B cell (primary cell): ENCODE results near the gene DIP2B. TPM values are rescaled to one million over a fixed set of nuclear protein-coding genes. Genes with fewer than 3 reads are reported as not detected.

Experiments used
- ATAC-seq: fragments of 200-7000 bp; cut with Tn5 transposase; one replicate; pipeline ENCODE4 v1.10.0; 2021; ENCODE audit warnings: low read depth, mild to moderate bottlenecking, moderate number of reproducible peaks, moderate library complexity
- CTCF ChIA-PET: fragments of 350-600 bp; sonication (Branson Sonifier 250); formaldehyde crosslinking; loops from one replicate; lab custom pipeline; 2021; ENCODE audit warnings: antibody characterized with exemption, inconsistent platforms; lab: Charles Lee
- POLR2A ChIA-PET: fragments of 350-600 bp; sonication (Branson Sonifier 250); formaldehyde crosslinking; loops from one replicate; lab custom pipeline; 2021; ENCODE audit warnings: antibody characterized with exemption; lab: Charles Lee
- DNase-seq: peaks from one replicate; pipeline ENCODE4 v3.0.0; 2013
- H2AFZ ChIP-seq: 2 replicates; pipeline ENCODE4 v1.6.1; 2012; ENCODE audit warnings: mild to moderate bottlenecking, low read depth, low read length; ENCODE audit not compliant: insufficient read depth, poor library complexity, severe bottlenecking
- H3K27ac ChIP-seq, 2 donors: 1 replicate in 1 of 2; 2 replicates in 1 of 2; pipeline ENCODE4 v1.5.1; 2012 to 2013; ENCODE audit warnings: low read length in 2 of 2, mild to moderate bottlenecking in 2 of 2, moderate library complexity in 1 of 2
- H3K27me3 ChIP-seq, 4 experiments: fragments of 200-600 bp in 1 of 4; sonication (generic) in 1 of 4; replicated peaks in 1 of 4; 1 replicate in 2 of 4; 2 replicates in 2 of 4; pipeline versions ENCODE4 v1.6.1 to v1.7.0; 2013 to 2016; ENCODE audit warnings: low read length in 3 of 4, mild to moderate bottlenecking in 2 of 4, mixed read lengths in 1 of 4, moderate library complexity in 1 of 4; ENCODE audit not compliant: insufficient read depth in 4 of 4, control insufficient read depth in 3 of 4; ENCODE audit errors: control extremely low read depth in 1 of 4
- H3K36me3 ChIP-seq, 2 experiments: replicated peaks in 1 of 2; 1 replicate in 1 of 2; 2 replicates in 1 of 2; pipeline versions ENCODE4 v1.6.1 to v1.7.1; 2013; ENCODE audit warnings: low read length in 1 of 2; ENCODE audit not compliant: insufficient read depth in 2 of 2, control insufficient read depth in 1 of 2; ENCODE audit errors: control extremely low read depth in 1 of 2, extremely low read depth in 1 of 2
- H3K4me1 ChIP-seq, 2 donors: fragments of 200-600 bp in 1 of 2; sonication (generic) in 1 of 2; 1 replicate in 1 of 2; 2 replicates in 1 of 2; pipeline versions ENCODE4 v1.5.1 to v1.6.1; 2013 to 2017; ENCODE audit warnings: low read length in 2 of 2; ENCODE audit not compliant: control insufficient read depth in 2 of 2, insufficient read depth in 2 of 2
- H3K4me2 ChIP-seq: replicated peaks from 2 replicates; pipeline ENCODE3; 2012; ENCODE audit warnings: mild to moderate bottlenecking, low read depth, low read length; ENCODE audit not compliant: poor library complexity, severe bottlenecking
- H3K4me3 ChIP-seq, 5 experiments: fragments of 200-600 bp in 1 of 5; sonication (generic) in 1 of 5; 1 replicate in 3 of 5; 2 replicates in 2 of 5; pipeline versions ENCODE4 v1.5.1 to v1.7.0; 2011 to 2016; ENCODE audit warnings: low read length in 4 of 5, mild to moderate bottlenecking in 4 of 5, low read depth in 2 of 5, control low read depth in 1 of 5, moderate library complexity in 1 of 5; ENCODE audit not compliant: insufficient read depth in 1 of 5; ENCODE audit errors: control extremely low read depth in 1 of 5, extremely low read depth in 1 of 5
- H3K79me2 ChIP-seq: fragments of 200-600 bp; sonication (generic); one replicate; pipeline ENCODE4 v1.6.0; 2016; ENCODE audit warnings: low read length; ENCODE audit not compliant: control insufficient read depth, insufficient read depth
- H3K9ac ChIP-seq: fragments of 200-600 bp; sonication (generic); 2 replicates; pipeline ENCODE4 v1.6.1; 2017; ENCODE audit warnings: mild to moderate bottlenecking, low read length, moderate library complexity
- H3K9me3 ChIP-seq, 3 donors: one replicate each; pipeline versions ENCODE4 v1.6.1 to v1.7.1; 2013; ENCODE audit warnings: low read length in 2 of 3; ENCODE audit not compliant: control insufficient read depth in 2 of 3, insufficient read depth in 1 of 3; ENCODE audit errors: control extremely low read depth in 1 of 3
- H4K20me1 ChIP-seq: 2 replicates; pipeline ENCODE4 v1.6.0; 2012; ENCODE audit warnings: mild to moderate bottlenecking, low read length; ENCODE audit not compliant: insufficient read depth, control insufficient read depth, poor library complexity, severe bottlenecking
- H3K27ac Mint-ChIP-seq: one replicate; pipeline ENCODE4 v1.8.0; 2021; ENCODE audit warnings: mixed read lengths
- H3K27me3 Mint-ChIP-seq: one replicate; pipeline ENCODE4 v1.8.0; 2021; ENCODE audit warnings: mixed read lengths
- H3K4me1 Mint-ChIP-seq: one replicate; pipeline ENCODE4 v1.8.0; 2021; ENCODE audit warnings: mixed read lengths
- H3K4me3 Mint-ChIP-seq: one replicate; pipeline ENCODE4 v1.8.0; 2021; ENCODE audit warnings: mixed read lengths
- H3K9me3 Mint-ChIP-seq: one replicate; pipeline ENCODE4 v1.8.0; 2022; ENCODE audit warnings: mixed read lengths; ENCODE audit not compliant: insufficient read depth
- CTCF ChIP-seq: fragments of 200-600 bp; IDR thresholded peaks from one replicate; pipeline ENCODE4 v1.8.0; 2022; ENCODE audit warnings: antibody characterized with exemption, mild to moderate bottlenecking
- EZH2 ChIP-seq: IDR thresholded peaks from 2 replicates; pipeline ENCODE4 v1.6.1; 2012; ENCODE audit warnings: borderline replicate concordance, low read depth, mild to moderate bottlenecking, moderate library complexity, low read length; ENCODE audit not compliant: insufficient read depth, poor library complexity, severe bottlenecking
- WGBS: methylation state at CpG from one replicate; pipeline ENCODE4 v1.1.5; 2013; ENCODE audit warnings: missing lambda C conversion rate; ENCODE audit not compliant: insufficient coverage; 5-methylcytosine and 5-hydroxymethylcytosine counted together
- intact Hi-C: fragments of 100-400 bp; cut with micrococcal nuclease; formaldehyde crosslinking; loops from one replicate; pipeline ENCODE4 v1.10.0; 2022
- polyA plus RNA-seq: library from polyadenylated mRNA; depleted of rRNA; stranded (reverse); fragments of >200 nt; gene quantifications from 2 replicates; pipeline ENCODE4 v1.2.3, GENCODE V29; 2012
- total RNA-seq, 2 donors: library from RNA; stranded (reverse); fragments of 120-200 nt in 1 of 2; gene quantifications; 1 replicate in 1 of 2; 2 replicates in 1 of 2; pipeline versions ENCODE4 v1.2.3 to v1.2.4, GENCODE V29; 2013 to 2022

Gene DIP2B
- total and polyA plus RNA-seq, 2 donors (not counting 1 experiment from before 2014, with no cell fraction given) = 16.4 to 38.8 TPM

GRCh38 chr12:50720501-50720900 lies 215.7 kb downstream of the DIP2B start:
- Histone ChIP-seq H3K79me2 (no peaks in the 10 kb centered on the region), H3K27me3 (no peaks in the 10 kb centered on the region), H3K9me3 (no peaks in the 10 kb centered on the region), H3K4me1 (peaks cover 0 to 8% of the 10 kb centered on the region in 2 donors), H3K27ac (no peak overlapping the region), H3K9ac (no peak overlapping the region), H3K36me3 (peaks cover 8 to 75% of the 10 kb centered on the region in 2 experiments), H3K4me2 (no peak overlapping the region), H4K20me1 (no peaks in the 10 kb centered on the region), H2AFZ (no peak overlapping the region), H3K4me3 (no peak overlapping the region)
- DNase-seq (no peak), ATAC-seq (no peak)
- H3K27ac Mint-ChIP-seq = no peak overlapping the region
- intact Hi-C loops = no loop called here
- CTCF ChIA-PET = no interaction called here
- H3K4me3 Mint-ChIP-seq = no peak overlapping the region
- WGBS = no CpG with 5 or more reads among the region's 5 CpGs
- H3K9me3 Mint-ChIP-seq = no peaks in the 10 kb centered on the region
- no peaks in the 10 kb centered on the region for H3K27me3 Mint-ChIP-seq
- H3K4me1 Mint-ChIP-seq = peaks cover 12% of the 10 kb centered on the region
- TF ChIP-seq CTCF = no peak
- no peak for TF ChIP-seq EZH2
- POLR2A ChIA-PET = no interaction called here

GRCh38 chr12:50723865-50724264 lies 219.1 kb downstream of the DIP2B start:
- H3K27me3 Mint-ChIP-seq = no peaks in the 10 kb centered on the region
- Histone ChIP-seq H3K4me1 (peaks cover 0 to 8% of the 10 kb centered on the region in 2 donors), H3K4me2 (no peak overlapping the region), H3K27me3 (no peaks in the 10 kb centered on the region), H4K20me1 (no peaks in the 10 kb centered on the region), H3K36me3 (peaks cover 10 to 92% of the 10 kb centered on the region in 2 experiments), H3K9me3 (no peaks in the 10 kb centered on the region), H3K27ac (no peak overlapping the region), H3K9ac (no peak overlapping the region), H3K79me2 (no peaks in the 10 kb centered on the region), H2AFZ (no peak overlapping the region), H3K4me3 (no peak overlapping the region)
- no peak overlapping the region for H3K27ac Mint-ChIP-seq
- intact Hi-C loops = no loop called here
- no peak overlapping the region for H3K4me3 Mint-ChIP-seq
- TF ChIP-seq EZH2 (no peak), CTCF (no peak)
- ATAC-seq = no peak
- peaks cover 12% of the 10 kb centered on the region for H3K4me1 Mint-ChIP-seq
- WGBS = 89% methylated on average over 1 of the region's 1 CpG
- H3K9me3 Mint-ChIP-seq = no peaks in the 10 kb centered on the region
- CTCF ChIA-PET = no interaction called here
- no peak for DNase-seq
- POLR2A ChIA-PET = no interaction called here
